Fibroblast of villous mesenchyme (primary cell): ENCODE measurements around the gene NEK9. TPM values are rescaled to one million over a fixed set of nuclear protein-coding genes. Genes with fewer than 3 reads are reported as not detected.

Source experiments
- DNase-seq: peaks from one replicate; pipeline ENCODE4 v3.0.0-alpha.2; 2010; ENCODE audit warnings: low read depth
- H3K4me3 ChIP-seq: 2 replicates; pipeline ENCODE4 v1.5.1; 2011; ENCODE audit warnings: low read depth, mild to moderate bottlenecking, low read length
- CTCF ChIP-seq: IDR thresholded peaks from 2 replicates; pipeline ENCODE4 v1.5.1; 2012; ENCODE audit warnings: low read depth, mild to moderate bottlenecking, low read length; ENCODE audit not compliant: insufficient read depth
- total RNA-seq: library from RNA; depleted of rRNA; stranded (reverse); fragments of >200 nt; gene quantifications from 2 replicates; pipeline ENCODE4 v1.2.3, GENCODE V29; 2012

Gene NEK9
- total RNA-seq, 1 donor, result 32.0 TPM

DNA sequence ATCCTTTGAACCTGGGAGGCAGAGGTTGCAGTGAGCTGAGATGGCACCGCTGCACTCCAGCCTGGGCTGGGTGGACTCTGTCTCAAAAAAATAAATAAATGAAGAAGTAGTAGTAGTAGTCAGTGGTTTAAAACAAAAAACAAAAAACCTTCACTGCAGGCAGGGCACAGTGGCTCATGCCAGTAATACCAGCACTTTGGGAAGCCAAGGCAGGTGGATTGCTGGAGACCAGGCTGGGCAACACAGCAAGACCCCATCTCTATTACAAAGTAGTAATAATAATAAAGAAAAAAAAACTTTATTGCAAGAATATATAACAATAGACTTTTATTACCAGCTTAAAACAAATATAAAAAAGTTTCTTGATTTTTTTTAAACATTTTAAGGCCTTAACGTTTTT, 13.8 kb upstream of the NEK9 start:
- DNase-seq, result no peak
- TF ChIP-seq CTCF, result no peak
- H3K4me3 ChIP-seq, result no peak overlapping the region

GRCh38 chr14:75139185-75139584, 12.3 kb upstream of the NEK9 start:
- no peak for DNase-seq
- TF ChIP-seq CTCF, result no peak

GRCh38 chr14:75138492-75138891, 11.6 kb upstream of the NEK9 start:
- no peak overlapping the region for H3K4me3 ChIP-seq
- no peak for DNase-seq
- no peak for TF ChIP-seq CTCF

More at GRCh38 chr14:75139185-75139584, 12.3 kb upstream of the NEK9 start:
- no peak overlapping the region for H3K4me3 ChIP-seq

DNA sequence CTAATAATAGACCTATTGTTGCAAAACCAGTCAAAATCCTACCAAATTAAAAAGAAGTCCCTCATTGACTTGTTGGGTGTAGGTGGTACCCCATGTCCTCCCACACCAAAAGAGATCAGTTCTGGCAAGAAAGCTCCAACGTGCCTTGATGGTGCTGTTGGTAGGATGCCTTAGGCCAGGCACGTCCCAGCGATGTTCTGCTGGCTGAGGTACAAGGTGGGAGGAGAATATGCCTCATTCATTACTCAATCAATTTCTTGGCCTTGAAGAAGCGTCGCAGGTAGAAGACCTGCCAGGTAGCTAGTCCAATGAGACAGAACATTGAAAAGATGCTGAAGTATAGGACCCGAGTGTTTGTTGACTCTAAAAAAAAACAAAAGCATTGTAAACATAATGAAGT, 7.8 kb upstream of the NEK9 start:
- DNase-seq, result no peak
- TF ChIP-seq CTCF, result no peak
- H3K4me3 ChIP-seq, result no peak overlapping the region

GRCh38 chr14:75133597-75133996, 6.7 kb upstream of the NEK9 start:
- TF ChIP-seq CTCF, result no peak
- no peak for DNase-seq
- H3K4me3 ChIP-seq, result no peak overlapping the region

DNA sequence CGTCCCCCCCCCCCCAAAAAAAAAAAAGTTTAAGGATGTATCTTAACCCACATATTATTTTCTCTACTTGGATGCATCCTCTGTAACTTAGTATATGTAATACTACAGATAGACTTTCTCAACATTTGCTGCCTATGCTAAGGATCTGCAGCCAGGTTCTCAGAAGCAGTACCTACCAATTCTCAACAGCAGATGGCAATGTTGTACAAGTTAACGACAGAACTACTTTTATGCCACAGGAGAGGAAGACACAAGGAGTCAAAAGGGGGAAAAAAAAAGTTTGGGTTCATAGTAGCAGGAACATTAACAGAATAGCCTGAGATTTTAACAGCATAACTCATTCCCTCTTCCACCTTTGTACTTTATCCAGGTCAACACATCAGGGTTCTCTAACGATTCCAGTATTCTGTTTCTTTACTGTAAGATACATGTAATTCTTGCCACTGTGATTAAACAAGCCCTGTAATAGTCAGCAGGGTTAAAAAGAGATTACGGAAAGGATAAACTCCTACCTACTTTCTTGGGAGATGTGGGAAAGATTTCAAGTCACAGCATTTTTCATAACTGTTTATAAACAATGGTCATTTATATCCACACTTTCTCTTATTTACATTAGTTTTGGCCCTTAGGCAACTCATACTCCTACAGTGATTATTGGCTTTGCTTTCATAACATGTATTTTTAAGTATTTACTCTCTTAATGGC, 5.7 kb upstream of the NEK9 start:
- DNase-seq, result peak; percentile 82
- TF ChIP-seq CTCF, result peak; percentile 77
- no peak overlapping the region for H3K4me3 ChIP-seq

DNA sequence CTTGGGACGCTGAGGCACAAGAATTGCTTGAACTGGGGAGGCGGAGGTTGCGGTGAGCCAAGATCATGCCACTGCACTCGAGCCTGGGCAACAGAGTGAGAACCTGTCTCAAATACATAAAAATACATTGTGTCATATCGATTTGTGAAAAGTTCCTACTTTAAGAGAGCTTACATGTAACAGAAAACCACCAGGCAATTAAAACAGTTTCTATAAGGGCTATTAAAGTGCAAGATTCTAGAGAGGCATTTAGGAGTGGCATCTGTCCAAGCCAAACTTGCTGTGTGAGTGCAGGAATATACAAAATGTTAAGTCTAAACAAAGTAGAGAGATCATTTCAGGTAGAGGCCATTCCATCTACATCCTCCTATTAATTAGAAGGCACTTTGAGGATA, 1.7 kb upstream of the NEK9 start:
- no peak for TF ChIP-seq CTCF
- no peak for DNase-seq
- H3K4me3 ChIP-seq, result no peak overlapping the region
